Keratinocyte (primary cell): ENCODE results near the gene NEAT1. TPM values are rescaled to one million over a fixed set of nuclear protein-coding genes. Genes with fewer than 3 reads are reported as not detected.

Source experiments
- DNase-seq: peaks from one replicate; pipeline ENCODE4 v3.0.0-alpha.2; 2011; ENCODE audit warnings: low read depth, missing footprints, low spot score
- FAIRE-seq: peaks from 2 replicates; lab custom pipeline; 2011; peaks lifted over from hg19 to GRCh38; lab: Jason Lieb, UNC
- H2AFZ ChIP-seq: 2 replicates; pipeline ENCODE4 v1.6.0; 2012; ENCODE audit warnings: low read length, control low read depth, inconsistent platforms; ENCODE audit not compliant: control insufficient read depth
- H3K27ac ChIP-seq: 2 replicates; pipeline ENCODE4 v1.5.1; 2011; ENCODE audit warnings: low read length; ENCODE audit not compliant: control insufficient read depth, insufficient read depth
- H3K27me3 ChIP-seq: 3 replicates; pipeline ENCODE4 v1.6.0; 2011; ENCODE audit warnings: low read length; ENCODE audit not compliant: control insufficient read depth, insufficient read depth; ENCODE audit errors: extremely low read depth
- H3K36me3 ChIP-seq, 2 experiments: 2 replicates in 1 of 2; 3 replicates in 1 of 2; pipeline ENCODE4 v1.5.1; 2011; ENCODE audit warnings: low read length in 2 of 2, mild to moderate bottlenecking in 1 of 2; ENCODE audit not compliant: control insufficient read depth in 2 of 2, insufficient read depth in 2 of 2; ENCODE audit errors: extremely low read depth in 1 of 2
- H3K4me1 ChIP-seq: 3 replicates; pipeline ENCODE4 v1.5.1; 2011; ENCODE audit warnings: low read length; ENCODE audit not compliant: control insufficient read depth, insufficient read depth; ENCODE audit errors: extremely low read depth
- H3K4me2 ChIP-seq: 3 replicates; pipeline ENCODE4 v1.6.0; 2011; ENCODE audit warnings: low read depth, low read length; ENCODE audit not compliant: control insufficient read depth, insufficient read depth; ENCODE audit errors: extremely low read depth
- H3K4me3 ChIP-seq, 3 experiments: fragments of 200-600 bp in 1 of 3; sonication (generic) in 1 of 3; 2 replicates in 2 of 3; 3 replicates in 1 of 3; pipeline ENCODE4 v1.5.1; 2011 to 2016; ENCODE audit warnings: low read length in 3 of 3, mild to moderate bottlenecking in 3 of 3, control low read depth in 2 of 3, inconsistent platforms in 1 of 3, low read depth in 1 of 3, mixed read lengths in 1 of 3, mixed run types in 1 of 3, moderate library complexity in 1 of 3; ENCODE audit not compliant: control insufficient read depth in 2 of 3, insufficient read depth in 2 of 3; ENCODE audit errors: extremely low read depth in 1 of 3
- H3K79me2 ChIP-seq: 2 replicates; pipeline ENCODE4 v1.6.0; 2012; ENCODE audit warnings: low read length; ENCODE audit not compliant: control insufficient read depth, insufficient read depth
- H3K9ac ChIP-seq: 3 replicates; pipeline ENCODE4 v1.6.0; 2011; ENCODE audit warnings: low read length; ENCODE audit not compliant: control insufficient read depth, insufficient read depth; ENCODE audit errors: extremely low read depth
- H3K9me1 ChIP-seq: 3 replicates; pipeline ENCODE4 v1.6.0; 2011; ENCODE audit warnings: low read length; ENCODE audit not compliant: control insufficient read depth, insufficient read depth; ENCODE audit errors: extremely low read depth
- H3K9me3 ChIP-seq: 2 replicates; pipeline ENCODE4 v1.5.1; 2012; ENCODE audit warnings: low read depth, low read length; ENCODE audit not compliant: control insufficient read depth
- H4K20me1 ChIP-seq: 3 replicates; pipeline ENCODE4 v1.6.0; 2011; ENCODE audit warnings: low read length; ENCODE audit not compliant: control insufficient read depth, insufficient read depth; ENCODE audit errors: extremely low read depth
- CTCF ChIP-seq, 3 experiments: IDR thresholded peaks in 1 of 3; conservative IDR thresholded peaks in 1 of 3; optimal IDR thresholded peaks in 1 of 3; 2 replicates in 2 of 3; 3 replicates in 1 of 3; pipeline versions ENCODE3 to v1.5.1; 2011; ENCODE audit warnings: low read length in 3 of 3, mild to moderate bottlenecking in 3 of 3, moderate library complexity in 2 of 3, control low read depth in 1 of 3, inconsistent platforms in 1 of 3; ENCODE audit not compliant: insufficient read depth in 2 of 3; ENCODE audit errors: extremely low read depth in 1 of 3
- EZH2 ChIP-seq: IDR thresholded peaks from one replicate; pipeline ENCODE4 v1.6.1; 2012; ENCODE audit warnings: inconsistent platforms, mild to moderate bottlenecking, low read length, moderate library complexity
- dilution Hi-C: fragments of 300-500 bp; cut with MboI; formaldehyde crosslinking; loops from one replicate; pipeline ENCODE4 v1.7.0; 2020; ENCODE audit warnings: low sequenced_read_pairs; ENCODE audit not compliant: extremely low pct_ligation_motif_present
- polyA plus RNA-seq, 5 experiments: library from polyadenylated mRNA; depleted of rRNA in 3 of 5; stranded (reverse) in 3 of 5; stranded (forward) in 1 of 5; unstranded in 1 of 5; fragments of >200 nt; gene quantifications; 1 replicate in 1 of 5; 2 replicates in 3 of 5; 3 replicates in 1 of 5; pipeline versions ENCODE4 v1.2.1 to v1.2.3, GENCODE V29; 2011 to 2012; ENCODE audit warnings: missing spikeins in 2 of 5, low read depth in 1 of 5, low replicate concordance in 1 of 5

Gene NEAT1
- polyA plus RNA-seq, 1 donor (not counting 4 experiments of a cell fraction or from before 2014, with no cell fraction given) = 270 TPM

GRCh38 chr11:65426839-65427690, 4.5 kb downstream of the NEAT1 start:
- dilution Hi-C loops = no loop called here
- Histone ChIP-seq H3K4me3 (peak overlapping the region; percentile 1 to 97 (median 93)), H3K27me3 (no peaks in the 10 kb centered on the region), H4K20me1 (peaks cover 63% of the 10 kb centered on the region), H3K9ac (peak overlapping the region; percentile 100), H3K9me1 (no peaks in the 10 kb centered on the region), H2AFZ (no peak overlapping the region), H3K27ac (peak overlapping the region; percentile 99), H3K9me3 (no peaks in the 10 kb centered on the region), H3K36me3 (peaks cover 0 to 28% of the 10 kb centered on the region in 2 experiments), H3K79me2 (peaks cover 69% of the 10 kb centered on the region), H3K4me2 (peak overlapping the region; percentile 96), H3K4me1 (peaks cover 42% of the 10 kb centered on the region)
- FAIRE-seq = no peak
- no peak for DNase-seq
- TF ChIP-seq EZH2 = no peak
- TF ChIP-seq CTCF (optimal IDR thresholded peaks at IDR 0.05 in 1 of 3, IDR thresholded peaks at IDR 0.05 in 1 of 3, conservative IDR thresholded peaks at IDR 0.05 in 1 of 3; ENCODE audit: extremely low read depth in 1 of 3, insufficient read depth in 2 of 3, low read length in 3 of 3) = no peak

- H3K9me3 ChIP-seq = no peaks in the 10 kb centered on the region
- peak overlapping the region; percentile 96 for H3K4me2 ChIP-seq
- H3K9ac ChIP-seq = peak overlapping the region; percentile 100
- H3K79me2 ChIP-seq = peaks cover 63% of the 10 kb centered on the region
- TF ChIP-seq EZH2 = no peak
- no peak for TF ChIP-seq CTCF (optimal IDR thresholded peaks at IDR 0.05 in 1 of 3, IDR thresholded peaks at IDR 0.05 in 1 of 3, conservative IDR thresholded peaks at IDR 0.05 in 1 of 3; ENCODE audit: extremely low read depth in 1 of 3, insufficient read depth in 2 of 3, low read length in 3 of 3)
- no peak for FAIRE-seq
- peaks cover 60% of the 10 kb centered on the region for H4K20me1 ChIP-seq
- H3K4me1 ChIP-seq = peaks cover 42% of the 10 kb centered on the region
- peak overlapping the region; percentile 99 for H3K27ac ChIP-seq
- H3K9me1 ChIP-seq = no peaks in the 10 kb centered on the region
- no peak overlapping the region for H2AFZ ChIP-seq
- H3K36me3 ChIP-seq = peaks cover 0 to 28% of the 10 kb centered on the region in 2 experiments
- no peaks in the 10 kb centered on the region for H3K27me3 ChIP-seq
- DNase-seq = no peak
- peak overlapping the region in 1 of 3 experiments; percentile 97 for H3K4me3 ChIP-seq
- dilution Hi-C loops = no loop called here
Observed at GRCh38 chr11:65427691-65428577, 5.3 kb downstream of the NEAT1 start.
